DND-41 (cell line): ENCODE measurements around the gene TMSB10.

Experiments
- EZH2 ChIP-seq: IDR thresholded peaks from 3 replicates; pipeline ENCODE4 v1.6.1; 2012; ENCODE audit warnings: borderline replicate concordance, low read depth, mild to moderate bottlenecking, moderate library complexity, low read length, inconsistent platforms; ENCODE audit not compliant: severe bottlenecking
- TF ChIP-seq, protein P1 (sequence below): IDR thresholded peaks from 2 replicates; pipeline ENCODE4 v1.5.1; 2012; ENCODE audit warnings: borderline replicate concordance, low read length, moderate library complexity, mild to moderate bottlenecking; ENCODE audit not compliant: poor library complexity, severe bottlenecking; ENCODE audit errors: extremely low read depth

GRCh38 chr2:84889332-84889731 is 16.1 kb upstream of the TMSB10 start:
- TF ChIP-seq, protein P1, sequence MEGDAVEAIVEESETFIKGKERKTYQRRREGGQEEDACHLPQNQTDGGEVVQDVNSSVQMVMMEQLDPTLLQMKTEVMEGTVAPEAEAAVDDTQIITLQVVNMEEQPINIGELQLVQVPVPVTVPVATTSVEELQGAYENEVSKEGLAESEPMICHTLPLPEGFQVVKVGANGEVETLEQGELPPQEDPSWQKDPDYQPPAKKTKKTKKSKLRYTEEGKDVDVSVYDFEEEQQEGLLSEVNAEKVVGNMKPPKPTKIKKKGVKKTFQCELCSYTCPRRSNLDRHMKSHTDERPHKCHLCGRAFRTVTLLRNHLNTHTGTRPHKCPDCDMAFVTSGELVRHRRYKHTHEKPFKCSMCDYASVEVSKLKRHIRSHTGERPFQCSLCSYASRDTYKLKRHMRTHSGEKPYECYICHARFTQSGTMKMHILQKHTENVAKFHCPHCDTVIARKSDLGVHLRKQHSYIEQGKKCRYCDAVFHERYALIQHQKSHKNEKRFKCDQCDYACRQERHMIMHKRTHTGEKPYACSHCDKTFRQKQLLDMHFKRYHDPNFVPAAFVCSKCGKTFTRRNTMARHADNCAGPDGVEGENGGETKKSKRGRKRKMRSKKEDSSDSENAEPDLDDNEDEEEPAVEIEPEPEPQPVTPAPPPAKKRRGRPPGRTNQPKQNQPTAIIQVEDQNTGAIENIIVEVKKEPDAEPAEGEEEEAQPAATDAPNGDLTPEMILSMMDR: no peak
- no peak for TF ChIP-seq EZH2
